PFSK-1 (cell line): ENCODE data around the gene SYCE3.

Experiments used
- FOXP2 ChIP-seq: optimal IDR thresholded peaks from 2 replicates; pipeline ENCODE3; 2011; ENCODE audit warnings: borderline replicate concordance, control low read depth, inconsistent platforms; ENCODE audit not compliant: insufficient read depth; ENCODE audit errors: extremely low read length, extremely low read depth
- POLR2AphosphoS5 ChIP-seq: IDR thresholded peaks from 2 replicates; pipeline ENCODE4 v1.6.1; 2012; ENCODE audit warnings: low read depth, mild to moderate bottlenecking, control low read depth, low read length, moderate library complexity
- SIN3A ChIP-seq: IDR thresholded peaks from 2 replicates; pipeline ENCODE4 v1.6.1; 2012; ENCODE audit warnings: mild to moderate bottlenecking, low read length, moderate library complexity, borderline replicate concordance; ENCODE audit not compliant: insufficient read depth
- TAF1 ChIP-seq: IDR thresholded peaks from 2 replicates; pipeline ENCODE4 v1.6.1; 2012; ENCODE audit warnings: low read length, control low read depth, borderline replicate concordance; ENCODE audit not compliant: insufficient read depth
- TF ChIP-seq, protein P1 (sequence below), 2 experiments: IDR thresholded peaks; 2 replicates each; pipeline versions ENCODE4 v1.6.1 to v1.8.0; 2011 to 2012; ENCODE audit warnings: low read depth in 2 of 2, low read length in 2 of 2, control low read depth in 1 of 2, inconsistent platforms in 1 of 2, mild to moderate bottlenecking in 1 of 2, moderate library complexity in 1 of 2; ENCODE audit not compliant: insufficient read depth in 1 of 2

SYCE3 gene

DNA sequence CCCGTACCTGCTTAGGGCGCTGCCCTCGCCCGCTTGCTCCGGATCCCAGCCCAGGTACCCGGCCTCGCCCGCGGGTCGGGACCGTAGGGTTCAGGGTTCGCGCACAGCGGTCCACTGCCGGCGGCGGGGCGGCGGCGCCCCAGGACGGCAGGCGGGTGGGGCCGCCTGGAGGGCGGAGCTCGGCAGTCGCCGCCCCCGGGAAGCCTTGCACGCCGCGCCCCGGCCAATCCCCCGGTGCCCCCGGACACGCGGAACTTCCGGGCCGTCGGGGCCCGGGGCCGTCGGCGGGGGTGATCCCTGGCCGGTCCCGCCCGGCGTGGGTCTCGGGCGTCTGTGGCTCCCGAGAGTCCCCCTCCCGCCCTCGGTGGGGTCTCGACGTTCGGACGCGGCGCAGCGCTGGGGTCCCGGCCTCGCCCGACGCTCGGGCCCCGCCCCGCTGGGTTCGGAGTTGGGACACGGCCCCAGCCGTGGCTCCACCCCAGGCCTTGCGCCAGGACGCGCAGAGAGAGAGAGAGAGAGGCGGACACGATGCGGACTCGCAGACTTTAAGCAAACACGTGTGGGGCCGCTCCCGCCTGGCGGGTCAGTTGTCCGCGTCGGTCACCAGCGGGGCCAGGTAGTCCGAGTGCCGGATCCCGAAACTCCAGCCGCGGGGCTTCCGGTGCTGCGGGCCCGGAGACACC is 32.7 kb downstream of the SYCE3 start, which contains the start of gene TYMP:
Gene TYMP, minus strand, starts transcription at position 116 of the 683 bp plus-strand sequence. CDS start 303 bp downstream, outside the sequence.
- no peak for TF ChIP-seq POLR2AphosphoS5
- no peak for TF ChIP-seq SIN3A
- TF ChIP-seq FOXP2 = no peak
- no peak for TF ChIP-seq TAF1
- TF ChIP-seq, protein P1, sequence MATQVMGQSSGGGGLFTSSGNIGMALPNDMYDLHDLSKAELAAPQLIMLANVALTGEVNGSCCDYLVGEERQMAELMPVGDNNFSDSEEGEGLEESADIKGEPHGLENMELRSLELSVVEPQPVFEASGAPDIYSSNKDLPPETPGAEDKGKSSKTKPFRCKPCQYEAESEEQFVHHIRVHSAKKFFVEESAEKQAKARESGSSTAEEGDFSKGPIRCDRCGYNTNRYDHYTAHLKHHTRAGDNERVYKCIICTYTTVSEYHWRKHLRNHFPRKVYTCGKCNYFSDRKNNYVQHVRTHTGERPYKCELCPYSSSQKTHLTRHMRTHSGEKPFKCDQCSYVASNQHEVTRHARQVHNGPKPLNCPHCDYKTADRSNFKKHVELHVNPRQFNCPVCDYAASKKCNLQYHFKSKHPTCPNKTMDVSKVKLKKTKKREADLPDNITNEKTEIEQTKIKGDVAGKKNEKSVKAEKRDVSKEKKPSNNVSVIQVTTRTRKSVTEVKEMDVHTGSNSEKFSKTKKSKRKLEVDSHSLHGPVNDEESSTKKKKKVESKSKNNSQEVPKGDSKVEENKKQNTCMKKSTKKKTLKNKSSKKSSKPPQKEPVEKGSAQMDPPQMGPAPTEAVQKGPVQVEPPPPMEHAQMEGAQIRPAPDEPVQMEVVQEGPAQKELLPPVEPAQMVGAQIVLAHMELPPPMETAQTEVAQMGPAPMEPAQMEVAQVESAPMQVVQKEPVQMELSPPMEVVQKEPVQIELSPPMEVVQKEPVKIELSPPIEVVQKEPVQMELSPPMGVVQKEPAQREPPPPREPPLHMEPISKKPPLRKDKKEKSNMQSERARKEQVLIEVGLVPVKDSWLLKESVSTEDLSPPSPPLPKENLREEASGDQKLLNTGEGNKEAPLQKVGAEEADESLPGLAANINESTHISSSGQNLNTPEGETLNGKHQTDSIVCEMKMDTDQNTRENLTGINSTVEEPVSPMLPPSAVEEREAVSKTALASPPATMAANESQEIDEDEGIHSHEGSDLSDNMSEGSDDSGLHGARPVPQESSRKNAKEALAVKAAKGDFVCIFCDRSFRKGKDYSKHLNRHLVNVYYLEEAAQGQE (IDR thresholded peaks at IDR 0.05; ENCODE audit: insufficient read depth in 1 of 2, low read depth in 2 of 2, low read length in 2 of 2) = no peak

DNA sequence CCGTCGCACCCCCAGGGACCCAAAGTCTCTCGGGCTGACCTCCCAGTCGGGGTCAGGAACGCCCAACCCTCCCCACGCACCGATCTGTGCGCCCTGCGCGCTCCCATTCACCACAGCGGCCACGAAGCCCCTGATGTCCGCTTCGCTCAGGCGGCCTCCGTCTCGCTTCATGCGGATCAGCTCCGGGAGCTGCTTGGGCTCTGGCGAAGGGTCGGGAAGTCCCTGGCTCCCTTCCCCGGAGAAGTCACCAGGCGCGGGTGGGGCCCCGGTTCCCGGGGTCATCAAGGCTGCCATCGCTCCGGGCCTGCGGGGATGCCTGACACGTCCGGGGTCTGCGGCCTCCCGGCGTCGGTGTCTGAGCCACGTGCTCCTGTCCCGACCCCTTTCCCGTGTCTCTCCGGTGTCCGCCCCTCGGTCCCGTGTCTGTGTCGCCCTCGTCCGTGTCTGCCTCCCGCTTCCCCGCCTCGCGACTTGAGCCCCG is 33.3 kb downstream of the SYCE3 start:
- no peak for TF ChIP-seq TAF1

DNA sequence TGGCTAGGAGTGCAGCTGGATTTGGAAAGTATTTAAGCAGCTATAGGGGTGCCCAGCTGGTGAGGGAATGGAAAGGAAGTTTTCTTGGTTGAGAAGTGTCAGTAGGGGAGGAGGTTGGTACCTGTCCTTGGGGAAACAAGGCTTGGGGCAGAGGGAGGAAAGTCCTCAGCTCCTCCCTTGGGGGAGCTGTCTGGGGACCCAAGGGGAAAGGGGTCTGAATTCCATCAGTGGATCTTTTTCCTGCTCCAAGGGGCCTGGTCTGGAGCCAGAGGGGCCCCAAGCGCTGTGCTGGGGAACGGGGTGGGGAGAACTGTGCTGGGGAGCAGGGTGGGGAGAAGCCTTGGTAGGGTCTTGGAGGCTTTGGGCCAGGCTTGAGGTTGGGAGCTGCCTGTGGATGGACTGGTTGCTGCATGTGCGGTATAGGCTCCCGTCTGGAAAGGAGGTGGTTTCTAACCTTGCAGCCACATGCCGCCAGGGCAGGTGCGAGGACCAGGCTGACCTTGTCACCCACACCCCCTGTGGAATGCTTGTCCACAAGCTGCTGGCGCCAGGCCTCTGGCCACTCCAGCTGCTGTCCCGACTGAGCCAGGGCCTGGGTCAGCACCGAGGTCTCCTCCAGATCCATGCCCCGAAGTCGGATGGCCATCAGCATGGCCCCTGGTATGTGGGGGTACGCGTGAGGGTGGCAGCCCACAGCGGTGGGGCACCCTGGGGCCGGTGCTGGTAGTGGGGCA is 33.9 kb downstream of the SYCE3 start:
- TF ChIP-seq TAF1 (no peak), POLR2AphosphoS5 (no peak), FOXP2 (no peak), SIN3A (no peak)
- TF ChIP-seq, protein P1 (IDR thresholded peaks at IDR 0.05; ENCODE audit: insufficient read depth in 1 of 2, low read depth in 2 of 2, low read length in 2 of 2) = no peak

DNA sequence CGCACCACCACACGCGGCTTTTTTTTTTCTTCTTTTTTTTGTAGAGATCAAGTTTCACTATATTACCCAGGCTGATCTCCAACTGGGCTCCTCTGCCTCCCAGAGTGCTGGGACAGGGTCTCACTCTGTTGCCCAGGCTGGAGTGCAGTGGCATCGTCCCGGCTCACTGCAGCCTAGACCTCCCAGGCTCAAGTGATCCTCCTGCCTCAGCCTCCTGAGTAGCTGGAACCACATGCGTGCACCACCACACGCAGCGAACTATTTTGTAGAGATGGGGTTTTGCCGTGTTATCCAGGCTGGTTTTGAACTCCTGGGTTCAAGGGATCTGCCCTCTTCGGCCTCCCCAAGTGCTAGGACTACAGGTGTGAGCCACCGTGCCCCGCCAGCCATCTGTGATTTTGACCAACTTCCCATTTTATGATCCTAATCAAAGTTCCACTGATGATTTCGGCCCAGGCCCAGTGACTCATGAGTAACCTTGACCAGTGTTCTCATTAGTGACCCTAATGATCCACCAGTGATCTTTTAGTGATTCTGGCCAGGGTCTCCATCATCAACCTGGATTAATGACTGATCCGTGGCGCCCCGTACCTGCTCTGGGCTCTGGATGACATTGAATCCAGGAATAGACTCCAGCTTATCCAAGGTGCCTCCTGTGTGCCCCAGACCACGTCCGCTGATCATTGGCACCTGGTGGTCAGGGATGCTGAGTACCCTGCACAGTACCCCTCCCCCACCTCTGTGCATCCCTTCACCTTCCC is 34.6 kb downstream of the SYCE3 start:
- TF ChIP-seq, protein P1 (IDR thresholded peaks at IDR 0.05; ENCODE audit: insufficient read depth in 1 of 2, low read depth in 2 of 2, low read length in 2 of 2) = no peak
- no peak for TF ChIP-seq POLR2AphosphoS5
- no peak for TF ChIP-seq TAF1
- TF ChIP-seq FOXP2 = no peak
- no peak for TF ChIP-seq SIN3A

DNA sequence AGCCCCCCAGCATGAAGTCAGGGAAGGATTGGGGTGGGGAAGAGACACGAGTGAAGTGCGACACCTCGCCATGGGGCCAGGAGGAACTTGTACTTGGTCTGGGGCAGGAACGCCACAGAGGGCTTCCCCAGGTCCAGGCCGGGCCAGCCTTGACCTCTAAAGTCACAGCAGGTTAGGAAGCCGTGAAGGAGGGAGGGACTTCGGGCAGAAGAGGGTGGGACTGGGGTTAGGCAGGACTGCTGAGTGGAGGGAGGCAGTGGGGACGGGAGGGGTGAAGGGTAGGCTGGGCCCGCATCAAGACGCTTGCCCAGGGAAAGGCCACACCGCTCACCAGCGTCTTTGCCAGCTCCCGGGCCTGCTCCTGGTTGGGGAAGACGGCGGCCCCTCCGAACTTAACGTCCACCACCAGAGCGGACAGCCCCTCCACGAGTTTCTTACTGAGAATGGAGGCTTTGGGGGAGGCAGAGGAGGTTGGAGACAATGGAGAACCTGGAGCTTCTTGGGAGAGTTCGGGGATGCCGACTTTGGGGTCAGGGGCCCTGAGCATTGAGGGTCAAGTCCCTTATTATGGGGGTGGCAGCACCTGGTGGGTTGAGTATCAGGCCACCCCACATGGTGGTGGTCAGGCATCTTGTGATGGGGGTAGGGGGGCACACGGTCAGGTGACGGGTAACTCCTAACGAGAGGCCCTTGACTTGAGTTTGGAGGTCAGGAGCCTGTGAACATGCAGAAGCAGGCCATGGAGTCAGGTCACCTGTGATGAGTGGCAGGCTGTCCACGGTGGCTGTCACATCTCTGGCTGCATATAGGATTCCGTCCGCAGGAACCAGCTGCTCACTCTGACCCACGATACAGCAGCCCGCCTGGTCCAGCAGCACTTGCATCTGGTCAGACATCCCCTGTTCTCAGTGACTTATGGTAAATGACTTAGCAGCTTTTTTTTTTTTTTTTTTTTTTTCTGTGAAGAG is 35.6 kb downstream of the SYCE3 start:
- TF ChIP-seq, protein P1 (IDR thresholded peaks at IDR 0.05; ENCODE audit: insufficient read depth in 1 of 2, low read depth in 2 of 2, low read length in 2 of 2) = no peak
- TF ChIP-seq POLR2AphosphoS5 = peak; percentile 46; the same call in 1 of the 2 replicates
- no peak for TF ChIP-seq FOXP2
- TF ChIP-seq SIN3A = no peak
- no peak for TF ChIP-seq TAF1
